Fibroblast of skin of left biceps (primary cell): Measurements from ENCODE around the gene IRF8.
"Not testable (repeated sequence)": the region's sequence is repeated elsewhere in the genome, so short reads cannot be mapped to it uniquely, and the experiment has no call there.

Experiments
- DNase-seq, 2 experiments: peaks; one replicate each; pipeline ENCODE4 v3.0.0-alpha.2; 2013; ENCODE audit warnings: low read depth in 2 of 2

Gene IRF8

DNA sequence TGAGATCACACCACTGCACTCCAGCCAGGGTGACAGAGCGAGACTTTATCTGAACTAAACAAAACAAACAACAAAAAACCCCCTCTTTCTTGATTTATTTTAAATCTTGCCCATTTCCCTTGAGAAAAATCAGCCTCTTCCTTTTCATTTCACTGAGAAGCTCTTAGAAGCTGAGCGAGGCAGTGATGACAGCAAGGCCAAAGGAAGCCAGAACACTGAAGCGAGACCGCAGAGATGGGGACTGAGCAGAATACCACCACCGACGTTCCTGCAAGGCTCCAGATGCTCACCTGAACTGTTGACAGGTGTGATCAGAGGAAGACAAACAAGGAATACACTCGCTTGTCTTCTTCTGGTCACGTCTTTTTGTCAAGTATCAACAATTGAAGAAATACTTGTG, 30.5 kb upstream of the IRF8 start:
- DNase-seq = no peak

DNA sequence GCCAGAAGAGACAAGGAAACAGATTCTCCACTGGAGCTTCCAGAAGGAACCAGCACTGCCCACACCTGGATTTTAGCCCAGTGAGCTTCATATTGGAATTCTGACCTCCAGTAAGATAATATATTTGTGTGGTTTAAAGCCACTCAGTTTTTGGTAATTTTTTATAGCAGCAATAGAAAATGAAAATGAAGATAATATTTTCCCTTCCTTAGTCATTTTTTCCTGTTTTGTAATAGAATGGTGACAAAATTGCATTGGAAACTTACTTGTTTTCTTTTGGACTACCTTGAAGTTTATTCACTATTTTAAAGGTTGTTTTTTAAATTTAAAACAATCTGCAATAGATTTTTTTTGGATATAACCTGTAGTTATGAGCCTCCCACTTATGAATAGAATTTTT, 29.8 kb upstream of the IRF8 start:
- DNase-seq = no peak

DNA sequence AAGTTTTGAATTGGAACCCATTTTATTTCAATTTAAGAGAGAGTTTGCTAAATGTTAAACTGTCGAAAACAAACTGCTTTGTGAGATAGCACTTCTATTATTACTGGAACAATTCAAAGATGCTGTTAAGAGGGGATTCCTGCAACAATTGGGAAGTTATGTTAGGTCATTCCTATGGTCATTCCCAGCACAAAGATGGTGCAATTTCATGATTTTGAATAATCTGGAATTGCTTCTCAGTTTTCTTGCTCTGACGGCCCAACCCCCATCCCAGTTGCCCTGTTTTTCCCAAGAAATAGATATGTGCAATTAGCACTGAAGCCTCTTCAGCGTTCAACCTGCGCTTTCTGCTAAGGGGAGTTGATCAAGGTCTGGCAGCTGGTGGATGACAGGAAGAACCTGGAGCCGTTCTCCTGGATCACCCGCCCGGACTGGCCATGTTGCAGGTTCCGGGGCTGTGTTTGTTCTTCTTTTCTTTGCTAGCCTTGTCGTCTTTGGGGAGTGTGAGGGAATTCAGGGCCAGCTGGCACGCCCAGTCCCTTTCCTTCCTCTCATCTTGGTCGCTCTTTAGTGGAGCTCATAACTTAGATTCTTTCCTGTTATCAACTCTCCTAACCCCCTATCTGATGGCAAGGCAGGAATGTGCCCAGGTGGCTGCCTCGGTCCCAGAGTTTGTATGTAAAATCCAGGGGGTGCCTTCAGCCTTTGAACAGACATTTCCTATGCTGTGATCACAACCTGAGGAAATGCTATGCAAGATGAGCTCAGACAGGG, 29.0 kb upstream of the IRF8 start:
- no peak for DNase-seq

DNA sequence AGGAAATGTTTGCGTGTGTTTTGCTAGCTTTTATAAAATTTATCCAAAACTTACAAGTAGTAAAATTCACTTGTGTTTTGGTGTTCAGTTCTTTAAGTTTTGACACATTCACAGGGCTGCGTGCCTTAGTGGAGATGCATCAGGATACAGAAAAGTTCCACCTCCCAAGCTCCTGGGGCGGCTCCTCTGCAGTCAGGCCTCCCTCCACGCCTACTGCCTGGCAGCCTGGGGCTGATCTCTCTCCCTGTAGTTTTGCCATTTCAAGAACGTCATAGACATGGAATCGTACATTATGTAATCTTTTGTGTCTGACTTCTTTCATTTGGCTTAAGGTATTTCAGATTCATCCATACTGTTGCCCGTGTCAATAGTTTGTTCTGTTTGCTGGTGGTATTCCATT, 27.2 kb upstream of the IRF8 start:
- DNase-seq = no peak

DNA sequence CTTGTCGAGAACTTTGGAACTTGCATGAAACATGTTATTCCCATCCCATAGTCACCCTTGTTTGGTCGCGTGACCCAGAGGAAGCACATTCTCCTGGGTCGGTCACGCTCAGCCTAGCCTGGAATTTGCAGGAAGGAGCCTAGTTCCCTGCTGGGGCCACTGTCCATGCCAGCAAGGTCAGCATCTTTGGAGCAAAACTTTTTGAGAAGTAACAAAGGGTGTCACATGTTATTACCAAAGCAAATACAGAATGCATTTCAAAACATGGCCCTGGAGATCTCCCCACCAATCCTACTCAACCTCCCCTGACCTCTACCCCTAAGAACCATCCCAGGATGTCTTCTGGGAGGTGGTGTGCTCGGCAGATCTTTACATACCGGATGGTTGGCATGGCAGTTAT, 26.2 kb upstream of the IRF8 start:
- DNase-seq = no peak

DNA sequence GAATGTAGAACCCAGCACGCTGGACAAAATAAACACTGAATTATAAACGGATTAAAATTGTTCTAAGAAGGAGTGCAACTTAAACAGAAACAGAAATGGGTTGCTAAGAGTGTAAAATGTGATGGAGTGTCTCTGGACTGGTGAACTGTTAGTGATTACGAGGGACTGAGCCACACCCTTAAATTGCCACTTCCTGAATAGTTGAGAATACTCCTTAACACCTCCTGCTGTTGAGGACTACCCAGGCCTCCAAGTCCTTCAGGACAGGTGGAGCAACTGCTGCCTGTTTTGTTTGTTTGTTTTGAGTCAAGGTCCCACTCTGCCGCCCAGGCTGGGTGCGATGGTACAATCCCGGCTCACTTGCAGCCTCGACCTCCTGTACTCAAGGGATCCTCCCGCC, 25.8 kb upstream of the IRF8 start:
- no peak for DNase-seq

DNA sequence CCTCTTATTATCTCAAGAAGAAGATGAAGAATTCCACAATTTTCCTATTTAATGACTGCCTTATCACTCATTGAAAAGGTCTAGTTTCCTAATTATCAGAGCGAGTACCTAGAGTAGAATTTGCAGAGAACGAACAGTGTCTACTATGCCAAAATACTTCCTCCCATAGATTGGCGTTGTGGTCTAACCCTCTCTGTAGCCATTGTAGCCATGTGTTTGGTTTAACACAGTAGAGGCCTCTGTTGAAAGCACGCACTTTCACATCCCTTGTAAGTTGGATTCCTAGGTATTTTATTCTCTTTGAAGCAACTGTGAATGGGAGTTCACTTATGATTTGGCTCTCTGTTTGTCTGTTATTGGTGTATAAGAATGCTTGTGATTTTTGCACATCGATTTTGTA, 24.9 kb upstream of the IRF8 start:
- not testable (repeated sequence) for DNase-seq

DNA sequence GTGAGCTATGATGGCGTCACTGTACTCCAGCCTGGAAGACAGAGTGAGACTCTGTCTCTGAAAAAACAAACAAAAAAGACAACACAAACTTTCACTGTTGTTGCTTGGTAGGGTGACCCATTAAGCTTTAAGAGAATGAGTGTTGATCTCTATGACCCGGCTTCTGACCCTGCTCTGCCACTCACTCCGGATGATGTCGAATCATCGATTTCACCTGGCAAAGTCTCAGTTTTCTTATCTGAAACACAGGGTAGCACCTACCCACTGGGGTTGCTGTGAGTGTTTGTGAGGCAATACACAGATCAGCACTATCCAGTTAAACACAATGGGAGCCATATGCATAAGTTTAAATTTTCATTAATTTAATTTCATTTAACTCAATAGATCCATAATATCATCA, 20.6 kb upstream of the IRF8 start:
- no peak for DNase-seq

DNA sequence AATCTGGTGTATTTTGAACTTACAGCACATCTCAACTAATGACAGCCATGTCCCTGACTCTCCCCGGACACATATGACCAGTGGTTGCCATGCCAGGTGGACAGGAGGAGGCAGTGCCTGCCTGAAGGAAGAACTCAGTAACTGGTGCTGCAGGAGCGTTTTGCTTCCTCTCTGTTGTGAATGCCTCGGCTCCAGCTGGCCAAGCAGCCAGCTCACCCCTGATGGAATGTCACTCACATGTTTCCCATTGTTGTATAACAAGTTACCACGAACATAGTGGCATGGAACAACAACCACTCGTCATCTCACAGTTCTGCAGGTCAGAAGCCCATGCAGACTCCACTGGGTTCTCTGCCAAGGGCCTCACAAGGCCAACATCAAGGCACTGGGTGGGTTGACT, 20.1 kb upstream of the IRF8 start:
- DNase-seq = peak in 1 of 2 experiments; percentile 6

DNA sequence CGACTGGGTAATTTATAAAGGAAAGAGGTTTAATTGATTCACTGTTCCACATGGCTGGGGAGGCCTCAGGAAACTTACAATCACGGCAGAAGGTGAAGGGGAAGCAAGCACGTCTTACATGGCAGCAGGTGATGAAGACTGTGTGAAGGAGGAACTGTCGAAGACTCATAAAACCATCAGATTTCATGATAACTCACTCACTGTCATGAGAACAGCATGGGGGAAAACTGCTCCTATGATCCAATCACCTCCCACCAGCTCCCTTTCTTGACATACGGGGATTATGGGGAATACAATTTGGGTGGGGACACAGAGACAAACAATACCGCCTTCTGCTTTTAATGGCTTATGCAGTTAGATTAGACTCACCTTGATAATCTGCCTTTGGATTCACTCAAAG, 19.4 kb upstream of the IRF8 start:
- DNase-seq = no peak

DNA sequence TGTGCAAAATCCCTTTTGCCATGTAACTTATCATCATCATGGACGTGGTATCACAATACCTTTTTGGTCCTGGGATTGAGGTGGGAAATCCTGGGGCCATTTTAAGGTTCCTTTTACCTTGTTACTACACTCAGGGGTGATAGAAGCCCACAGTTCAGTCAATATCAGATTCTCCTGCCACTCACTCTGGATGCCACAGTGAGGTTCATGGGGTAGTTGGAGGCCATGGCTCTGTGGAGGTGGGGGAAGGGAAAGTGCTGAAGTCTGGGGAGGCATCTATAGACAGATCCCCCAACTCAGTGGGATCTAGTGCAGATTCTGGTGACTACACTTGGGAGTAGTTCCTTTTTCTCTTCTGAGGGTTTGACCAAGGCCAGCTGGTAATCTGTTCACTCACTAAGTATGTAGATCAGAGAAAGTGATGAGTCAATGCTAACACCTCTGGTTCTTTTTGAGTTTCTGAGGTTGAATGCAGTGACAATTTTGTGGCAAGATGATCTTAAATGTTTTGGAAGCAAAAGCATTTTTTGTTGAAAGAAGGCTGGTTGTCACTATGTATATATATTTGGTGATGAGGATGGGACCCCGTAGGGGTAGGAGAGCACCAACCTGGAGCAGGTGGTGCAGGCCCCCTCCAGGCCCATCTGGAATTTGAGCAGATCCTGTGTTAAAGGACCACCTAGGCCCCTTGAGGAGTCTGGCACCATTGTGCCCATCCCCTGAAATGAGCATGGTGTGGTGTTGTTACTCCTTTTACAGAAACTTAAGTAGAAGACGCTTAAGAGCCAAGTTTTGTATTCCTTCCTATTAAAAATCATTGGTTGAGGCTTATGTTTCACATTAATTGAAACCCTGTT, 18.8 kb upstream of the IRF8 start:
- no peak for DNase-seq

DNA sequence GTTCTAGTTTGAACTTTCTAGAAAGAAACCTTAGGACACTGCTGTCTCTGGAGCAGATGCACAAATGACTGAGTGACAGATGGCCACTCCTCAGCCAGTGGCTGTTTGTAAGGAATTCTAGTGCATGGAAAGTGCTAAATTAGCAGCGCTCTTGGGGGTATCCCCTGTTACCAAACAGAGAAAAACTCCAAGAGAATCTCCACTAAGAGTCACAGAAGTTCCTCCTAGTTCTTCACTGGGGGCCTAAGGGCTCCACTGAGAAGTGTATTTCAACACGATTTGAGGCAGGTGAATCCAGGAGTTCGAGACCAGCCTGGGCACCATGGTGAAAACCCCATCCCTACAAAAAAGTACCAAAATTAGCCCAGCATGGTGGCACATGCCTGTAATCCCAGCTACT, 18.1 kb upstream of the IRF8 start:
- no peak for DNase-seq

DNA sequence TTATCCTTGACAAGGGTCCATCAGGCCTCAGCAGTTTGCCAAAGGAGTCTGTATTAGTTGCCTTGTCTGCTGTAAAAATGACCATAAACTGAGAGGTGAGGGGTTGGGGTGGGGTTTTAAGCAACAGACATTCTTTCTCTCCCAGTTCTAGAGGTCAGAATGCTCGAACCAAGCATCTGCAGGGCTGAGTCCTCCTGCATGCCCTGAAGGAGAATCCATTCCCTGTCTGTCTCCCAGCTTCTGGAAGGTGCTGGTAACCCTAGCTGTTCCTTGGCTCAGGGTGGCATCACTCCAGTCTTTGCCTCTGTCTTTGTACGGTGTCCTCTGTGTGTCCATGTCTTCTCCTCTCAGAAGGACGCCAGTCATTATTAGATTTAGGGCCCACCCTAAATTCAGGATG, 17.5 kb upstream of the IRF8 start:
- no peak for DNase-seq

DNA sequence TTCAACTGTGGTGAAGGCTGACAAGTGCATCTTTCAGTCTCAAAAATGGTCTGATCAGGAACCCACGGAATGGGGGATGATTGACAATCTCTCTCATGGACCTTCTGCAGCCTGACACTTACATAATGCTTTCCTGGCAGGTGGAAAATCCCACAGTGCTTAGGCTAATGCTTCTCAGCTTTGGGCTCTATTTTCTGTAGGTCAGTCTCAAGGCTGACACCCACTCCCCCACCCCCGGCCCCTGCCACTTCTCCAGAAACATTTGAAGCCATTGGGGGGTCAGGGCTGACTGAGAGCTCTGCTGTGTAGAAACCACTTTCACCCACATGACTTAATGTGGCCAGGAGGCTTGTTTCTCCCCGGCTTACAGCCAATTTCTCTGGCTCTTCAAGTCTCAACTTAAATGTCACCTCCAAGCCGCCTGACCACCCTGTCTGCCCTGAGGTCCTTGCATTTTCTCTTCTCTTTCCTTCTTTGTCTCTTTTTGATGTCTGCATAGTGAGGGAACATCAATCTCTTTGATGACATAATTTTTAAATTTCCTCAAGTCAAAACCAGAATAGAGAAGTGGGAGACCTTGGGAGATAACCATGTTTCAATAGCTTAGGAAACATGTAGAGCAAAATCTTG, 16.7 kb upstream of the IRF8 start:
- DNase-seq = no peak

DNA sequence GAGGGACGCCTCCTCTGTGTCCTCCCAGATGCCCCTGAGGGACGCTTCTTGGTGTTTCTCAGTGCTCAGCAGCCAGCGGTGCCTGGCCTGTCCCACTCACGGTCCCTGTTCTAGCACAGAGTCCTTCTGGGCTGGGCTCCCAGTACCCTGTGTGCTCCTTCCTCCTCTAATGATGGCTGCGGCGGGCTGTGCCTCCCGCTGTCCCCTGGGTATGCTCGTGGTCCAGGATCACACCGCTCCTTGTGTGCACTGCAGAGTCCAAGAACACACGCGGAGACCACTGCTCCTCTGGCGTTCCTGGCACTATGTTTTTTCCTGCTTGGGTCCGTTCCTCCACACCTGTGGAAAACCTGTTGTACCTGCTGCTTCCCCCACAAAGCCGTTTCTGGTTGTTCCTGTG, 15.1 kb upstream of the IRF8 start:
- no peak for DNase-seq

DNA sequence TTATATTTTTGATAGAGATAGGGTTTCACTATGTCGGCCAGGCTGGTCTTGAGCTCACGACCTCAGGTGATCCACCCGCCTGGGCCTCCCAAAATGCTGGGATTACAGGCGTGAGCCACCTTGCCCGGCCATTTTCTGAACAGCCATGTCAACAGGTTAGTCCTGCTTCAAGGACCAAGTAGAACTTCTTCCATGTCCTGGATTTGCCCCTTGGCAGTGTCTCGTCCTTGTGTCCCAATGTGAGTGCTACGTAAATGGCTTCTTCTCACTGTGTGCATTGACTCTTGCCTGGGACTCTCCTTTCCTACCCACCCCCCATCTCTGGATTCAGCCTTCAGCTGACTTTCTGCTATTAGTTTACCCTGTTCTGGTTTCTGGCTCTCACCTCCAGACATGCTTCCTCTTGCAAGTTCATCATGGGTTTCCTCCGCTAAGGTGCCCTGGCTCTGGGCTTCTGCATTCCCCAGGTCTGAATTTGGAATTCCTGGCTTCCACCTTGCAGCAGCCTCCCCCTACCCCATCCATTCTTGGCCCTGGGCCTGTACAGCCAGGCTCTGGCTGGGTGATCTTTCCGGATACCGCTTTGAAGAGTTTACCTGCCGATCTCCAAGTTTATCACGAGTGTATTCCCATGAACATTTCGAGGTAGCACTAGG, 14.0 kb upstream of the IRF8 start:
- no peak for DNase-seq

DNA sequence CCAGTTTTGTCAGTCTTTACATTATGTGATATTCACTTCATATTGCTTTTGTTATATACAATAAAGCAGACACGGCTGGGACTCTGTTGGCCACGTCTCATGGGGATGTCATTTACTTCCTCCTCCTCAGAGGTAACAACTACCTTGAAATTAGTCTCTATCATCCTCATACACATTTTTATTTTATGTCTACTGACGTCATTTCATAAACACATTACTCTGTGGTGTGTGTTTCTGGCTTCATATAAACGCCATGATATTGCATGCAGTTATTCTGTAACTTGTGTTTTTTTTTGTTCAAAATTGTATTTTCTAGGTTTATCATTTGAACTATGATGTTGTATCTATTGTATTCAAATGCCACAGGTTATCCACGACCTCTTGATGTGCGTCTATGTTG, 13.4 kb upstream of the IRF8 start:
- DNase-seq = no peak

DNA sequence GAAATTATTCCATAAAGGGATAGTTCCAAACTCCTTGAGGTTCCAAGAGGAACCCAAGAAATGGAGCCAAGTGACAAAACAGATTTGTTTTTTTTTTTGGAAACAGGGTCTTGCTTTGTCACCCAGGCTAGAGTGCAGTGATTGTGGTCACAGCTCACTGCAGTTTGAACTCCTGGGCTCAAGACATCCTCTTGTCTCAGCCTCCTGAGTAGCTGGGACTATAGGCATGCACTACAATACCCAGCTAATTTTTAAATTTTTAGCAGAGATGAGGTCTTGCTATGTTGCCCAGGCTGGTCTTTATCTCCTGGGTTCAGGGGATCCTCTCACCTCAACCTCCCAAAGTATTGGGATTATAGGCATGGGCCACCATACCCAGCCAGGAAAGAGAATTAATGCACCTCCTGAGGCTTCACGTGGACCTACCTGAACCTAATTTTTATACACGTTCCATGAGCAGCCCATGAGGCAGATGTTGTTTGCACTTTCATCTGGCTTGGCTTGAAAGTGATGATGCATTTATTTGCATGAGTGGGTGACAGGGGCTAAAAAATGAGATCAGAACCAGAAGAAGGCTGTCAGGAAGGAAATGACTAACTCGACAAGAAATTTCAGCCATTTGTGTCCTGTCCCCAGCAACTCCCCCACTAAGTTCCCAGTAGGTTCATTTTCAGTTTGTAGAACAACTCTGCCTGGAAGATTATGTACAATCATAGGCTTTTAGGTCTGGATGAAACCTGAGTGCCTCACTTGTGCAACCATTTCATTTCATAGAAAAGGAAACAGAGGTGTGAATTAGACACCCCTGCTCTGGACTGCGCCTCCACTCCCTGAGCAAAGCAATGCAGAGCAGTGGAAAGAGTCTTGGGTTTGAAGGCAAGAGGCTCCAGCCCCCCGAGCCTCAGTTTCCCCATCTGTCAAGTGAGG, 10.3 kb upstream of the IRF8 start:
- peak; percentile 36 to 43 for DNase-seq

DNA sequence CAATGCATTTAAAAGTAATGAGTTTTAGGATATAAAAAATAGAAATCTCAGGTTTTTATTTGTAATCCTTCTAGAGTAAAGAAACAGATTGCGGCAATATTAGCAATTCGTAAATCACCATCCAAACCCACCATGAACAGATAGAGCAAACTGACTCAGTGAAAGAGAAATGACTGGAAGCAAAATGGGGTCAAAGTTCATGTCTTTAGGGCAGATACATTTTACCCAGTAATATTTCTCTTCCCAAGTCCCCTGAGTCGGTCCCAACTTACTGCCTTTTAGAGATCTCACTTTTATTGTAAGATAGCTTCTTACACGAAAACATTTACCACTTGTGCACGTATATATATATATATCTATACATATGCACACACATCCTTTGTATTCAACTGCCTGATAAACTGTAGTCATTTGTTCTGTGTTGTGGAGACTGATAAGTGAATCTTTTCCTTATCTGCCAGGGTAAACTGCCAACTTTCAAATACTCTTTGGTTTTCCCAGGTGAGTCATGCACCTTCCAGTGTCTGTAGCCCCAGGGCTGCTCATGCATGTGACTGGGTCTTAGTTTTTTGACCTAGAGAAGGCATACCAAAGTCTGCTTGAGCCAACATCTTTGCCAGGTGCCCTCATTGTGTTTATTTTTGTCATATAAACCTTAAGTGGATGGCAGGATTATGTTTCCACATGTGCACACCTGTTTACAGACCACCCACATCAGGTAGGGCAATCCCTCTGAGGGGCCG, 7.8 kb upstream of the IRF8 start:
- no peak for DNase-seq

DNA sequence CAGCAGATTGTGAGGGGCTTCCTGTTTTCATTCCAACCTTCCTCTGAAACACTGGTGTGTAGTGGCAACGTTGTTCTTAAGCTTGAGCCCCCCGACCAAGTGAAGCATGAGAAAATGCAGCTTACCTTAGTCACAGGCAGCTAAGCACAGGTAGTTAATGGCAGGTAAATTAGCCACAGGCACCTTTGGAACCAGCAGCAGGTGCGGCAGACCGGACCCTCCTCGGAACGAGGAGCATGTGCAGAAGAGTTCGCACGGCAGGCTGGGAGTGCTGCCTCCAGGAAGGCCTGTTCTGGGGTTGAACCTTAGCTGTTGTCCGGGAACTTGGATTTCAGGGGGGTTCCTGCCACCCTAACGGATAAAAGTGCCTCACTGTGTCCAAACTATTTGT, 7.2 kb upstream of the IRF8 start:
- DNase-seq = no peak

DNA sequence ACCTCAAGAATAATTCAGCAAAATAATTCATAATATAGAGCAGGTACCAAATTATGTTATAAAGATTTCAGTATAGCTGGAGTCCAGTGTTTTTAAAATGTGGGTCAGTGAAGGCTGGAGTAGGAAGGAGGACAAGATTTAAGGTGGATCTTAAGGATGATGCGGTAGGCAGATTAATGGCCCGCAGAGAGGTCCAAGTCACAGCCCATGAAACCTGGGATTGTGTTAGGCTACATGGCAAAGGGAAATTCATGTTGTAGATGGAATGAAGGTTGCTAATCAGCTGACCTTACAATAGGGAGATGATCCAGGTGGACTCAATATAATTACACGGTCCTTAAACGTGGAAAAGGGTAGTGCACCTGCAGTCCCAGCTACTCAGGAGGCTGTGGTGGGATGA, 6.2 kb upstream of the IRF8 start:
- DNase-seq = no peak
